Endodermal cell (in vitro differentiated cells): Measurements from ENCODE around the gene AMOT. TPM values are rescaled to one million over a fixed set of nuclear protein-coding genes. Genes with fewer than 3 reads are reported as not detected.

Experiments used
- DNase-seq: peaks from one replicate; pipeline ENCODE4 v3.0.0-alpha.2; 2017
- H3K27ac ChIP-seq: 2 replicates; pipeline ENCODE4 v1.5.1; 2013; ENCODE audit warnings: mild to moderate bottlenecking, low read depth, low read length, moderate library complexity
- H3K27me3 ChIP-seq: 2 replicates; pipeline ENCODE4 v1.6.1; 2013; ENCODE audit warnings: mild to moderate bottlenecking, low read length, moderate library complexity; ENCODE audit not compliant: insufficient read depth, control insufficient read depth, poor library complexity, severe bottlenecking
- H3K36me3 ChIP-seq: 2 replicates; pipeline ENCODE4 v1.7.0; 2013; ENCODE audit warnings: mild to moderate bottlenecking, low read length, moderate library complexity; ENCODE audit not compliant: control insufficient read depth, insufficient read depth
- H3K4me1 ChIP-seq: one replicate; pipeline ENCODE4 v1.7.0; 2013; ENCODE audit warnings: low read length; ENCODE audit not compliant: control insufficient read depth, insufficient read depth
- H3K4me3 ChIP-seq: 2 replicates; pipeline ENCODE4 v1.5.1; 2013; ENCODE audit warnings: mild to moderate bottlenecking, low read length, moderate library complexity
- H3K9ac ChIP-seq: 2 replicates; pipeline ENCODE4 v1.6.1; 2013; ENCODE audit warnings: mild to moderate bottlenecking, low read length, moderate library complexity; ENCODE audit not compliant: poor library complexity, severe bottlenecking; ENCODE audit errors: extremely low read depth
- H3K9me3 ChIP-seq: 2 replicates; pipeline ENCODE4 v1.6.1; 2013; ENCODE audit warnings: mild to moderate bottlenecking, low read length, moderate library complexity; ENCODE audit not compliant: control insufficient read depth
- H3K27ac Mint-ChIP-seq: 2 replicates; pipeline ENCODE4 v1.8.0; 2020; ENCODE audit warnings: mixed read lengths
- H3K27me3 Mint-ChIP-seq: 2 replicates; pipeline ENCODE4 v1.8.0; 2021; ENCODE audit warnings: mild to moderate bottlenecking, mixed read lengths; ENCODE audit not compliant: insufficient read depth
- H3K36me3 Mint-ChIP-seq: 2 replicates; pipeline ENCODE4 v1.8.0; 2020; ENCODE audit warnings: low read depth, mixed read lengths
- H3K4me1 Mint-ChIP-seq: 2 replicates; pipeline ENCODE4 v1.8.0; 2020; ENCODE audit warnings: mixed read lengths
- H3K4me3 Mint-ChIP-seq: 2 replicates; pipeline ENCODE4 v1.8.0; 2020; ENCODE audit warnings: mild to moderate bottlenecking, moderate library complexity, mixed read lengths
- H3K9me3 Mint-ChIP-seq: 2 replicates; pipeline ENCODE4 v1.8.0; 2020; ENCODE audit warnings: mild to moderate bottlenecking, mixed read lengths
- whole genome bisulfite sequencing, 2 experiments: methylation state at CpG; one replicate each; pipeline versions ENCODE4 v1.1.5 to v1.1.7; 2013; ENCODE audit warnings: missing lambda C conversion rate in 2 of 2, mixed read lengths in 1 of 2; ENCODE audit not compliant: insufficient coverage in 1 of 2, insufficient read length in 1 of 2; 5-methylcytosine and 5-hydroxymethylcytosine counted together
- total RNA-seq, 2 donors: library from RNA; stranded (reverse); fragmentation: NEBNext Ultra II Directional in 1 of 2; extraction: Animal tissue kit (Norgen Biotek cat#: 25700) in 1 of 2; gene quantifications; 2 replicates in 1 of 2; 3 replicates in 1 of 2; pipeline ENCODE4 v1.2.1, GENCODE V29; 2021
- TF ChIP-seq, protein P1 (sequence below): fragments of 200-600 bp; sonication (generic); conservative IDR thresholded peaks from 2 replicates; pipeline ENCODE4 v1.5.0; 2021; ENCODE audit warnings: antibody characterized with exemption, mild to moderate bottlenecking

Gene AMOT
- total RNA-seq, 2 donors from 2014 or later: 41.3 to 59.8 TPM

- Histone ChIP-seq H3K4me1 (no peaks in the 10 kb centered on the region), H3K27me3 (no peaks in the 10 kb centered on the region), H3K9me3 (no peaks in the 10 kb centered on the region), H3K27ac (no peak overlapping the region), H3K4me3 (no peak overlapping the region), H3K9ac (no peak overlapping the region), H3K36me3 (peaks cover 26% of the 10 kb centered on the region)
- TF ChIP-seq, protein P1, sequence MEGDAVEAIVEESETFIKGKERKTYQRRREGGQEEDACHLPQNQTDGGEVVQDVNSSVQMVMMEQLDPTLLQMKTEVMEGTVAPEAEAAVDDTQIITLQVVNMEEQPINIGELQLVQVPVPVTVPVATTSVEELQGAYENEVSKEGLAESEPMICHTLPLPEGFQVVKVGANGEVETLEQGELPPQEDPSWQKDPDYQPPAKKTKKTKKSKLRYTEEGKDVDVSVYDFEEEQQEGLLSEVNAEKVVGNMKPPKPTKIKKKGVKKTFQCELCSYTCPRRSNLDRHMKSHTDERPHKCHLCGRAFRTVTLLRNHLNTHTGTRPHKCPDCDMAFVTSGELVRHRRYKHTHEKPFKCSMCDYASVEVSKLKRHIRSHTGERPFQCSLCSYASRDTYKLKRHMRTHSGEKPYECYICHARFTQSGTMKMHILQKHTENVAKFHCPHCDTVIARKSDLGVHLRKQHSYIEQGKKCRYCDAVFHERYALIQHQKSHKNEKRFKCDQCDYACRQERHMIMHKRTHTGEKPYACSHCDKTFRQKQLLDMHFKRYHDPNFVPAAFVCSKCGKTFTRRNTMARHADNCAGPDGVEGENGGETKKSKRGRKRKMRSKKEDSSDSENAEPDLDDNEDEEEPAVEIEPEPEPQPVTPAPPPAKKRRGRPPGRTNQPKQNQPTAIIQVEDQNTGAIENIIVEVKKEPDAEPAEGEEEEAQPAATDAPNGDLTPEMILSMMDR: no peak
- Mint-ChIP-seq H3K9me3 (no peaks in the 10 kb centered on the region), H3K4me3 (no peak overlapping the region), H3K27ac (no peak overlapping the region), H3K36me3 (peaks cover 21% of the 10 kb centered on the region), H3K4me1 (peaks cover 6% of the 10 kb centered on the region), H3K27me3 (no peaks in the 10 kb centered on the region)
- WGBS, 2 experiments: 88 to 100% methylated on average over 1 to 4 of the region's 4 CpGs
- DNase-seq: no peak
These were observed 50.7 kb downstream of the AMOT start for GRCh38 chrX:112789931-112790330.

DNA sequence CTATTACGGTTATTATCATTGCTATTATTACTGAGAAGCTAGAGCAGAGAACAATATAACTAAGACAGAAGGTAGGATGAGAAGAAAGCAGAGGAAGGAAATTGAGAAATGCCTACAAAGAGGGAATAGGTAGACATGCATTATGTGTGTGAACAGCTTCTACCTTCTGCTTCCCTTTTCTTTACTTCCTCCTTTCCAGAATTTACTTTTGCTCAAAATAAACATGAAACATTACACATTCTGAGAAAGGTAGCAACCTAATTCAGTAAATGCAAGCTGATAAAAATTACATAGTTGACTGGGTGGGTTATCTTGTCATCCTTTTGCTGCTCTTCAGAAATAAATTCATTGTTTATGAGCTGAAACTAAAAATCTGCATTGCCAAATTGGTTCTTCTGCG lies 54.6 kb downstream of the AMOT start:
- Histone ChIP-seq H3K4me1 (no peaks in the 10 kb centered on the region), H3K4me3 (no peak overlapping the region), H3K27ac (no peak overlapping the region), H3K27me3 (no peaks in the 10 kb centered on the region), H3K9me3 (no peaks in the 10 kb centered on the region), H3K36me3 (peaks cover 27% of the 10 kb centered on the region), H3K9ac (no peak overlapping the region)
- TF ChIP-seq, protein P1: no peak
- DNase-seq: no peak
- peaks cover 32% of the 10 kb centered on the region for H3K36me3 Mint-ChIP-seq
- H3K27me3 Mint-ChIP-seq: no peaks in the 10 kb centered on the region
- peaks cover 8% of the 10 kb centered on the region for H3K9me3 Mint-ChIP-seq
- no peak overlapping the region for H3K4me3 Mint-ChIP-seq
- 94% methylated on average over 2 of the region's 2 CpGs; no CpG with 5 or more reads in 1 of the 2 experiments for WGBS, 2 experiments
- peaks cover 9% of the 10 kb centered on the region for H3K4me1 Mint-ChIP-seq
- no peak overlapping the region for H3K27ac Mint-ChIP-seq

GRCh38 chrX:112785344-112785743 lies 55.3 kb downstream of the AMOT start:
- Histone ChIP-seq H3K9me3 (no peaks in the 10 kb centered on the region), H3K36me3 (peaks cover 32% of the 10 kb centered on the region), H3K9ac (no peak overlapping the region), H3K27ac (no peak overlapping the region), H3K4me3 (no peak overlapping the region), H3K4me1 (no peaks in the 10 kb centered on the region), H3K27me3 (no peaks in the 10 kb centered on the region)
- Mint-ChIP-seq H3K4me3 (no peak overlapping the region), H3K36me3 (peaks cover 33% of the 10 kb centered on the region), H3K27ac (no peak overlapping the region), H3K9me3 (peaks cover 8% of the 10 kb centered on the region), H3K27me3 (no peaks in the 10 kb centered on the region), H3K4me1 (peaks cover 9% of the 10 kb centered on the region)
- TF ChIP-seq, protein P1: no peak
- 92 to 100% methylated on average over 1 to 4 of the region's 5 CpGs for WGBS, 2 experiments
- no peak for DNase-seq
